M059J (cell line): ENCODE results near the gene UPB1. TPM values are rescaled to one million over a fixed set of nuclear protein-coding genes. Genes with fewer than 3 reads are reported as not detected.

Source experiments
- DNase-seq: peaks from one replicate; pipeline ENCODE4 v3.0.0-alpha.2; 2012; ENCODE audit warnings: low read depth
- total RNA-seq: library from RNA; depleted of rRNA; stranded (reverse); fragments of >200 nt; shearing (Covaris generic); gene quantifications from 2 replicates; pipeline ENCODE4 v1.2.3, GENCODE V29; 2014

UPB1 gene
- total RNA-seq, 1 experiment from 2014 or later = 0.47 TPM

GRCh38 chr22:24504540-24504939 lies 9.4 kb downstream of the UPB1 start:
- no peak for DNase-seq

- DNase-seq = no peak
These were observed 10.0 kb downstream of the UPB1 start for GRCh38 chr22:24504956-24505736.

- peak; percentile 73 for DNase-seq
These were observed 11.8 kb downstream of the UPB1 start for GRCh38 chr22:24506802-24507438.

- DNase-seq = no peak
These were observed 12.6 kb downstream of the UPB1 start for GRCh38 chr22:24507716-24508115.

- peak; percentile 11 for DNase-seq
These were observed 15.8 kb downstream of the UPB1 start for GRCh38 chr22:24510637-24511625.

GRCh38 chr22:24512043-24512442 lies 16.9 kb downstream of the UPB1 start:
- no peak for DNase-seq

GRCh38 chr22:24513378-24514240 lies 18.5 kb downstream of the UPB1 start:
- no peak for DNase-seq

- no peak for DNase-seq
These were observed 19.3 kb downstream of the UPB1 start for GRCh38 chr22:24514241-24515026.

- DNase-seq = no peak
These were observed 19.9 kb downstream of the UPB1 start for GRCh38 chr22:24515027-24515338.

GRCh38 chr22:24516301-24516737 lies 21.2 kb downstream of the UPB1 start:
- DNase-seq = peak; percentile 81

GRCh38 chr22:24517446-24517845 lies 22.3 kb downstream of the UPB1 start:
- no peak for DNase-seq

GRCh38 chr22:24518228-24518627 lies 23.1 kb downstream of the UPB1 start:
- no peak for DNase-seq

GRCh38 chr22:24518771-24519485 lies 23.8 kb downstream of the UPB1 start:
- DNase-seq = no peak

GRCh38 chr22:24519496-24519895 lies 24.4 kb downstream of the UPB1 start:
- DNase-seq = no peak

GRCh38 chr22:24521791-24522245 lies 26.7 kb downstream of the UPB1 start:
- peak; percentile 78 for DNase-seq

GRCh38 chr22:24523873-24524272 lies 28.7 kb downstream of the UPB1 start:
- DNase-seq = peak; percentile 15

GRCh38 chr22:24525416-24526037 lies 30.4 kb downstream of the UPB1 start:
- DNase-seq = peak; percentile 61

GRCh38 chr22:24526191-24526590 lies 31.1 kb downstream of the UPB1 start:
- DNase-seq = peak; percentile 9

- no peak for DNase-seq
These were observed 34.8 kb downstream of the UPB1 start for GRCh38 chr22:24529898-24530297.
